GM21717 (cell line): Measurements from ENCODE around the gene SCUBE3.

Experiments
- ATAC-seq: cut with Tn5 transposase; IDR thresholded peaks from one replicate; pipeline ENCODE4 v1.9.1; 2021; ENCODE audit warnings: mild to moderate bottlenecking, moderate library complexity; ENCODE audit not compliant: unreplicated experiment

The SCUBE3 gene

GRCh38 chr6:35264550-35265274 is 51.0 kb downstream of the SCUBE3 start:
- no peak for ATAC-seq

DNA sequence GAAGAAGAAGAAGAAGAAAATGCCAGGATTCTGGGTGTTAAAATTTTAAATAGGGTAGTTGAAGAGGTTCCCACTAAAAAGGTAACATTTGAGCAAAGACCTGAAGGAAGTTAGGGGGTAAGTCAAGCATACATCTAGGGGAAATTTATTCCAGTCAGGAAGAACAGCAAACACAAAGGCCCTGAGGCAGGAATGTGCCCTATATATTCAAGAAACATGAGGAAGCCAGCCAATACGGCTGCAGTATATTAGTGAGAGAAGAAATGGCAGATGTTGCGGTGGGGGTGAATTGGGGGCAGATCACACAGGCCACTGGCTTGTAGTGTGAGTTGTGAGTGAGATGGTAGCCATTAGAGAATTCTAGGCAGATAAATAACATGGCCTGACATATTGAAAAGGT is 51.8 kb downstream of the SCUBE3 start:
- no peak for ATAC-seq

DNA sequence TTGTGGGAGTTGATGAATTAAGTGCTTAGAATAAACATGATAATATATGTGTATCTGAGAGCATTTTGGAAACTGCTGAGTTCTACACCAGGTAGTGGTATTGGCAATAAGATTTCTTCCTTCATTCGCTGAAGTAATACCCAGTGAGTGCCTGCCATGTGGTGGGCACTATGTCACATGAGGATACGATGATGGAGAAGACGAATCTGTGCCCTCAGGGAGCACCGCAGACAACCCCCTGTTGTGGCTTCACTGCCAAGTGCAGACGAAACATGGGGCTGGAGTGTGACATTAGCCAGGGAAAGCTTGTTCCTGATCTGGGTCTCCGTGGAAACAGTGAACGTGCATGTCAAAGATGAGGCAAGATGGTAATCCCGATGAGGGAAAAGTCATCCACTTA is 53.7 kb downstream of the SCUBE3 start:
- no peak for ATAC-seq

DNA sequence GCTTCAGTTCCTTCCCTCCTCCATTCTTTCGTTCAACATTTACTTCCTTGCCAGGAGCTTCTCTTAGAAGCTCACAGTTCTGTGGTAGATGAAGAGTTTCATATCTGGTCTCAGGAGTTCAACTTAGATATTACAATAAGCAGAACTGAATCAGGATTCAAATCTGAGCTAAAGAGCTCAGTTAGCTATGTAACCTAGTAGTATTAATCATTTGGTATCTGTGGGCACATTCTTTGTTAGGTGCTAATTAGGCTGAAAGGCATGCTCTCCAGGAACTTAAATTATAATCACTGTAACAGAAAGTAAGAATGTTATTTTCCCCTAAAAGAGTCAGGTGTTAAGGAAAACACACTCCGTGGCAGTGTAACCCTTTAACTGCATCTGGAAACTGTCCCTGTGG is 54.1 kb downstream of the SCUBE3 start:
- no peak for ATAC-seq

GRCh38 chr6:35272005-35272404 is 58.2 kb downstream of the SCUBE3 start:
- ATAC-seq = no peak

DNA sequence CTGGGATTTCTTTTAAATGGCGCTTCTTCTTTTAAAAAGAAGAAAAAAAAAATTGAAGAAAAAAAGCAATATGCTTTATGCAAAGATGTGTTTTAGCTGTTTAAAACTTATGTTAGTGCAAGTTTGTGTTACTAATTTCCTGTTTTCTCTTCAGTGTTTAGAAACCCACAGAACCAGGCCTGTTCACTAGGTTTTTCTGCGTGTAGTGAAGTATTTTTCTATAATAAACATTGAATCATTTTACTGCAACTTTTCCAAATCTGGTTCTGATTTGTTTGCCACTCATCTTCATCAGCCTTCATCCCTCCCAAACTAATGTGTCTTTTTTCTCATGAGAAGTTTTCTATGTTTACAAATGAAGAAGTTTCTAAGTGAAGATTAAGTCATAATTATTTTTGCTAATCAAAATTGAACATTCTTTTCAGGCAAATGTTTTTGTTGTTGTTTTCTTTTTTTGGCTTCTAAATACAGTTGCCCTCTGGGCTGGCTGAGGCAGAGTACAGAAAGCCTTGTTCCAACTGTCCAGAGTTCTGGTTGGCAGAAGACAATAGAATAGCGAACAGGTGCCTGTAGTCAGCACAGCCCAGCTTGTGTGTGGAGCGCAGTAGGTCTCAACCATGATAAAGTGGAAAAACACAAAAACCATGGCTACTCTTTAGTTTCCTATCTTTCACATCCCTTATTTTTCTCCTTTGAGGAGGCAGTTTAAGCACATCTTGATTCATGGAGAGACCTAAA is 60.2 kb downstream of the SCUBE3 start:
- no peak for ATAC-seq

DNA sequence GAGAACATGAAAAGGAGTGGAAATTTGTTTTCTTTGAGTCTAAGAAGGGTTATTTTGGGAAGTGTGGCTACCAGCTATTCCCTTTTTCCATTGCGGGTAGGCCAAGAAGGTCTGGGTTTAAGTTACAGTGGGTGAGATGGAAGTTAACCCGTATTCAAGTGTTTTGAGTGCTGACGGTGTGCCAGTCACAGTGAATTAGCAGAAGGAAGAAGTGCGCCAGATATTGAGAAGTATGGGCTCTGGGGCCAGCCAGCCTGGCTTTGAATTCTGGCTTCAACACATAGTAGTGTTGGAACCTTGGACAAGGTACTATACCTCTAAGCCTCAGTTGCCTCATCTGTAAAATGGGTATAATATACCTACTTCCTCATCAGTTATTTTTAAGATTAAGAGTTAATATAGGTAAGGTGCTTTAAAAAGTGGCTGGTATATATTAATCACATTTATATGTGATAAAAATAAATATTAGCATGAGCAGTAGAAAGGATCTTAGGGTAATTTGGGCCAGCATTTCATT is 62.0 kb downstream of the SCUBE3 start:
- no peak for ATAC-seq

GRCh38 chr6:35278708-35279107 is 65.0 kb downstream of the SCUBE3 start:
- ATAC-seq = no peak

- ATAC-seq = no peak
Observed at GRCh38 chr6:35280903-35281302, 67.1 kb downstream of the SCUBE3 start.

- no peak for ATAC-seq
Observed at GRCh38 chr6:35282472-35282871, 68.7 kb downstream of the SCUBE3 start.

DNA sequence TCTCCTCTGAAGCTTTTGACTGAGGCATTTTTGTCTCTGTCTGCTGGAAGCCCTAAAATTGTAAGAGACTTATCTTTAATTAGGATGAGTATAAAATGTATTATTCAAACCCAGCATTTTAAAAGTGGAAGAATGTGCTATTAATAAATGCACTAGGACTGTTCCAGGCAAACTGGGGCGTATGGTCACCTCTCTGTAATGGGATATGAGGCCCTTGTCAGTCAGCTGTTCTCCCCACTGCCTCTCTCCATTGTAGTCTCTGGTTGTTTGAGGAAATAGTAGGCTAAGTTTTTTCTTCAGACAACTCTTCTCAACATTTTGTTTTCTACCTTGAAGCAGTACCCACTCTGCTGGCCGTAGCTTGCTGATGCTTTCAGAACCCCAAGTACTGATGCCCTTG is 69.6 kb downstream of the SCUBE3 start:
- no peak for ATAC-seq

DNA sequence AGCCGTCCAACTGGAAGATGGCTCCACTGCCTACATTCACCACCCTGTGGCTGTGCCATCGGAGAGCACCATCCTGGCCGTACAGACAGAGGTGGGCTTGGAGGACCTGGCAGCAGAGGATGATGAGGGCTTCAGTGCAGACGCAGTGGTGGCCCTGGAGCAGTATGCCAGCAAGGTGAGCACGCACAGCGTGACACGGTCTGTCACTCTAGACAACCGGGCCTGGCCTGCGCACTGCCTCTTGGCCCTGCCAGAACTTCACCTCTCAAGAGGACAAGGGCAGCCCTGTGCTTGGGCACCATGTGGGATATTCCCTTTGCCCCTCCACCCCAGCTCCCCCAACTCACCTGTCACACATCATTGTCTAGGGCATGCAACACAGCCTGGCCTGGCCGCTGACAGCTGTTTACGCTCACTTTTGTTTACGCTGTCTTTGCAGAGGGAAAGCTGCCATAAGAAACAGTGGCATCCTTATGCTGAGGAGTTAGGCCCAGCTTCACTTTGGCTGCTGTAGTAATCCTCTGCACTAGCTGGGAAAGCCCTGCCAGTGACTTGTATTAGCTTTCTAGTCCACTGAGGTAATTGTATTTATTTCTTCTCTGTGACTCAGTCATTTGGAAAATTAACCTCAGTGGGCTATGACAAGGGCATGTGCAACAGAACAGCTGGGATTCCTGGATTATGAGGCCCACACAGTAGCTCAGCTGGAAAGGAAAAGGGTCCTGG is 74.1 kb downstream of the SCUBE3 start:
- ATAC-seq = no peak

DNA sequence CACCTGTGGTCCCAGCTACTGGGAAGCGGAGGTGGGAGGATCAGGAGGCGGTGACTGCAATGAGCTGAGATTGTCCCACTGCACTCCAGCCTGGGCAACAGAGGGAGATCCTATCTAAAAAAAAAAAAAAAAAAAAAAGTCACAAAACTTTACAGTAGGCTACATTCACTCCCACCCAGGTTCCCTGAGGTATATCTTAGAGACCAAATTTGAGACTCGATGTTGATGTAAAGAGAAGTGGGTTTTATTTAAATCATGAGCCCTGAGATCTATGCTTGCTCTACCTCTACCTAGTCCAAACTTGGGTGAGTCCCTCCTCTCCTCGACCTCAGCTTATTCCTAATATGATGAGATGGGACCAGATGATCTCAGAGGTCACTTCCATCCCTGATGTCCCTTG is 75.1 kb downstream of the SCUBE3 start:
- no peak for ATAC-seq

- no peak for ATAC-seq
Observed at GRCh38 chr6:35291491-35291890, 77.7 kb downstream of the SCUBE3 start.

GRCh38 chr6:35292494-35292893 is 78.7 kb downstream of the SCUBE3 start:
- ATAC-seq = no peak

GRCh38 chr6:35293681-35294080 is 79.9 kb downstream of the SCUBE3 start:
- no peak for ATAC-seq

- ATAC-seq = no peak
Observed at GRCh38 chr6:35294308-35294945, 80.7 kb downstream of the SCUBE3 start.

- ATAC-seq = no peak
Observed at GRCh38 chr6:35295036-35295435, 81.3 kb downstream of the SCUBE3 start.

DNA sequence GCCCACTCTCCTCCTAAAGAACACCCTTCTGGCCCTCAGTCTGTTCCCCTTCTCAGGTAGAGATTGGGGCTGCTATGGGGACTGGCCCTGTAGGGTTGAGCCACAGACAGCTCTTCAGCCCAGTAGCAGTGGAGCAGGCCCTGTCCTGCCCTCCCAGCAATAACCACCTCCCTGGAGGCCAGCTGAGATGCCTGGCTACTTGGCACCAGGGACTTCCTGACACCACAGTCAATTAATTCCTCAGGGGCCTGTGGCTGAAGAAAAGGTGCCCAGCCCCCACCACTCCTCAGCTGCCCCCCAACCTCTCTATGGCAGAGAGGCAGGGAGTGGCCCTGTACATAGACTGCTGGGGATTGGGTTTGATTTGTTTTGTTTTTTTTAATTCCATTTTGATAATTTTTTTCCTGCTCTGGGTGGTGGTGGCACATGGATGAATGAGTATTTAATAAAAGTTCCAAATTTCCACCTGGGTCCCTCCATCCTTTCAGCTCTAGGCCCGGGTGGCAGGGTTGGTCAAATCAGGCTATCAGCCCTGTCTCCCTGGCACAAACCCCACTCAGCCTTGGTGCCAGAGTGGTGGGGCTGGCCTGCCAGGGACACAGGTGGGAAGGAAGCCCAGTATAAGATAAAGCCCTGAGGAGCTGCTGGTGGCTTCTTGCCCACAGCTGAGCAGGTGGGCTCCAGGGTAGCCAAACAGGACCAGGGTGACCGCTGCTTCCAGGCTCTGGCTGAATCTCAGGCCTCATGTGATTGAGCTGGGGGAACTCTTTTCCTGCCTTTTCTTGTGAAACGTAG is 82.0 kb downstream of the SCUBE3 start:
- ATAC-seq = no peak

GRCh38 chr6:35296931-35297600 is 83.3 kb downstream of the SCUBE3 start:
- ATAC-seq = no peak
